ENCODE data around the gene RNF125.

The RNF125 gene

DNA sequence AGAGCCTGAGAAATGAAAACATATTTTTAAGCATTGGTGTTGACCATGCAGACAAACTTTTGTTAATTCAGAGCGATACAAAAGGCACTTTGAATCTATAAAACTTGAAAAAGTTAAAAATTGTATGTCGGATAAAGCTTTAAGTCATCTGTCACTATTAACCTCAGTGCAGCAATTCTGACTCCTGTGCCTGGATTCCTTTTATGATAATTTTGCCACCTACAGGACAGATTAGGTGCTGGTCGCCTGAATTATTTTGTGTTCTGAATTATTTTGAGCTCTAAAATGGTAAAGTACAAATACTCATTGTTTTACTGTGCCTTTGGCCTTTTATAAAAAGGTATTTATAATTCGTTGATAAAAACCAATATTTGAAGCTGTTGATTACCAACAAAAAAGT is 53.7 kb downstream of the RNF125 start:
- no peaks in the 10 kb centered on the region for H3K4me1 ChIP-seq (ENCODE audit: insufficient read depth, poor library complexity, severe bottlenecking)
- TF ChIP-seq CTCF (IDR thresholded peaks at IDR 0.05; ENCODE audit: poor library complexity, severe bottlenecking), result peak; percentile 54
- no peak overlapping the region for H3K4me3 ChIP-seq (ENCODE audit: severe bottlenecking)
- DNase-seq (ENCODE audit: low spot score) (no peak), ATAC-seq (ENCODE audit: low read depth) (peak; percentile 53; the same call in 2 of the 3 replicates)
- H3K27me3 ChIP-seq (ENCODE audit: insufficient read depth, poor library complexity, severe bottlenecking), result no peaks in the 10 kb centered on the region
- H3K36me3 ChIP-seq (ENCODE audit: low read depth), result no peaks in the 10 kb centered on the region
- no peak overlapping the region for H3K27ac ChIP-seq (ENCODE audit: poor library complexity, severe bottlenecking)
- no peaks in the 10 kb centered on the region for H3K9me3 ChIP-seq (ENCODE audit: severe bottlenecking)

GRCh38 chr18:32074206-32074605 is 55.6 kb downstream of the RNF125 start:
- Histone ChIP-seq H3K27ac (ENCODE audit: poor library complexity, severe bottlenecking) (no peak overlapping the region), H3K36me3 (ENCODE audit: low read depth) (no peaks in the 10 kb centered on the region), H3K27me3 (ENCODE audit: insufficient read depth, poor library complexity, severe bottlenecking) (no peaks in the 10 kb centered on the region), H3K4me1 (ENCODE audit: insufficient read depth, poor library complexity, severe bottlenecking) (no peaks in the 10 kb centered on the region), H3K9me3 (ENCODE audit: severe bottlenecking) (no peaks in the 10 kb centered on the region), H3K4me3 (ENCODE audit: severe bottlenecking) (no peak overlapping the region)
- no peak for TF ChIP-seq CTCF (IDR thresholded peaks at IDR 0.05; ENCODE audit: poor library complexity, severe bottlenecking)
- ATAC-seq (ENCODE audit: low read depth), result no peak
- DNase-seq (ENCODE audit: low spot score), result no peak

- Histone ChIP-seq H3K4me1 (ENCODE audit: insufficient read depth, poor library complexity, severe bottlenecking) (no peaks in the 10 kb centered on the region), H3K9me3 (ENCODE audit: severe bottlenecking) (no peaks in the 10 kb centered on the region), H3K4me3 (ENCODE audit: severe bottlenecking) (no peak overlapping the region), H3K27ac (ENCODE audit: poor library complexity, severe bottlenecking) (no peak overlapping the region), H3K27me3 (ENCODE audit: insufficient read depth, poor library complexity, severe bottlenecking) (no peaks in the 10 kb centered on the region), H3K36me3 (ENCODE audit: low read depth) (no peaks in the 10 kb centered on the region)
- no peak for ATAC-seq (ENCODE audit: low read depth)
- TF ChIP-seq CTCF (IDR thresholded peaks at IDR 0.05; ENCODE audit: poor library complexity, severe bottlenecking), result no peak
- no peak for DNase-seq (ENCODE audit: low spot score)
Observed at GRCh38 chr18:32078845-32079244, 60.2 kb downstream of the RNF125 start.

GRCh38 chr18:32081881-32082280 is 63.3 kb downstream of the RNF125 start:
- Histone ChIP-seq H3K4me3 (ENCODE audit: severe bottlenecking) (no peak overlapping the region), H3K9me3 (ENCODE audit: severe bottlenecking) (no peaks in the 10 kb centered on the region), H3K4me1 (ENCODE audit: insufficient read depth, poor library complexity, severe bottlenecking) (peaks cover 8% of the 10 kb centered on the region), H3K27ac (ENCODE audit: poor library complexity, severe bottlenecking) (no peak overlapping the region), H3K36me3 (ENCODE audit: low read depth) (no peaks in the 10 kb centered on the region), H3K27me3 (ENCODE audit: insufficient read depth, poor library complexity, severe bottlenecking) (no peaks in the 10 kb centered on the region)
- ATAC-seq (ENCODE audit: low read depth), result no peak
- no peak for DNase-seq (ENCODE audit: low spot score)
- no peak for TF ChIP-seq CTCF (IDR thresholded peaks at IDR 0.05; ENCODE audit: poor library complexity, severe bottlenecking)

DNA sequence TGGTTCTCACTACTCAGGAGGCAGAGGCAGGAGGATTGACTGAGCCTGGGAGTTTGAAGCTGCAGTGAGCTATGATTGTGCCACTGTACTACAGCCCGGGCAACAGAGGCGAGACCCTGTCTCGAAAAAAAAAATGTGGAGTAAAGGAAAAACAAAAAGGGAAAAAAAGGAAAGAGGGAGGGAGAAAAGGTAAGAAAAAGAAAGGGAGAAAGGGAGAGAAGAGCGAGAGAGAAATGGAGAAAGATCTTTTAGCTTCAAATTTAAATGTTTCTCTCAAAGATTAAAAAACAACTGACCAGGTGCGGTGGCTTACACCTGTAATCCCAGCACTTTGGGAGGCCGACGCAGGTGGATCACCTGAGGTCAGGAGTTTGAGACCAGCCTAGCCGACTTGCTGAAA is 65.2 kb downstream of the RNF125 start:
- no peak for TF ChIP-seq CTCF (IDR thresholded peaks at IDR 0.05; ENCODE audit: poor library complexity, severe bottlenecking)
- H3K4me1 ChIP-seq (ENCODE audit: insufficient read depth, poor library complexity, severe bottlenecking), result peaks cover 8% of the 10 kb centered on the region
- no peak for DNase-seq (ENCODE audit: low spot score)
- H3K4me3 ChIP-seq (ENCODE audit: severe bottlenecking), result no peak overlapping the region
- no peaks in the 10 kb centered on the region for H3K36me3 ChIP-seq (ENCODE audit: low read depth)
- no peak overlapping the region for H3K27ac ChIP-seq (ENCODE audit: poor library complexity, severe bottlenecking)
- no peaks in the 10 kb centered on the region for H3K9me3 ChIP-seq (ENCODE audit: severe bottlenecking)
- no peaks in the 10 kb centered on the region for H3K27me3 ChIP-seq (ENCODE audit: insufficient read depth, poor library complexity, severe bottlenecking)
- ATAC-seq (ENCODE audit: low read depth), result no peak

Measured in RWPE2 (cell line).